Neural cell (in vitro differentiated cells): ENCODE results near the gene SLC5A2. TPM values are rescaled to one million over a fixed set of nuclear protein-coding genes. Genes with fewer than 3 reads are reported as not detected.

Source experiments
- H2AFZ ChIP-seq: fragments of 200-600, 300-800 bp; sonication (generic), shearing (Covaris generic); 2 replicates; pipeline ENCODE4 v1.6.0; 2014; ENCODE audit warnings: low read depth, mild to moderate bottlenecking, antibody characterized with exemption, low read length, moderate library complexity
- H3F3A ChIP-seq: fragments of 200-600 bp; shearing (Covaris generic); 2 replicates; pipeline ENCODE4 v1.6.1; 2016; ENCODE audit warnings: mild to moderate bottlenecking, moderate library complexity, mixed read lengths, antibody characterized with exemption, low read length; ENCODE audit not compliant: insufficient read depth, poor library complexity, severe bottlenecking
- H3K27ac ChIP-seq: fragments of 200-600, 300-800 bp; sonication (generic), shearing (Covaris generic); 2 replicates; pipeline ENCODE4 v1.5.1; 2014; ENCODE audit warnings: mild to moderate bottlenecking, low read length, moderate library complexity
- H3K27me3 ChIP-seq: fragments of 300-800, 200-600 bp; sonication (generic), shearing (Covaris generic); 2 replicates; pipeline ENCODE4 v1.6.0; 2014; ENCODE audit warnings: mild to moderate bottlenecking, low read depth, low read length, moderate library complexity; ENCODE audit not compliant: insufficient read depth
- H3K36me3 ChIP-seq: fragments of 300-800, 200-600 bp; sonication (generic), shearing (Covaris generic); 2 replicates; pipeline ENCODE4 v1.5.1; 2014; ENCODE audit warnings: mild to moderate bottlenecking, antibody characterized with exemption, low read length, moderate library complexity; ENCODE audit not compliant: insufficient read depth
- H3K4me2 ChIP-seq: fragments of 300-800, 200-600 bp; sonication (generic), shearing (Covaris generic); 2 replicates; pipeline ENCODE4 v1.6.0; 2014; ENCODE audit warnings: mild to moderate bottlenecking, low read length
- H3K4me3 ChIP-seq: fragments of 300-800, 200-600 bp; sonication (generic), shearing (Covaris generic); 2 replicates; pipeline ENCODE4 v1.5.1; 2014; ENCODE audit warnings: mild to moderate bottlenecking, low read length, moderate library complexity
- H3K79me2 ChIP-seq: fragments of 200-600 bp; shearing (Covaris generic); replicated peaks from 2 replicates; pipeline ENCODE4 v1.6.0; 2014; ENCODE audit warnings: mild to moderate bottlenecking, low read length, moderate library complexity; ENCODE audit not compliant: insufficient read depth
- H3K9ac ChIP-seq: fragments of 300-800, 200-600 bp; sonication (generic), shearing (Covaris generic); 2 replicates; pipeline ENCODE4 v1.6.1; 2016; ENCODE audit warnings: mild to moderate bottlenecking, low read length, mixed read lengths
- H3K9me2 ChIP-seq: fragments of 200-600 bp; shearing (Covaris generic); 2 replicates; pipeline ENCODE4 v1.6.1; 2016; ENCODE audit warnings: mild to moderate bottlenecking, low read length, mixed read lengths; ENCODE audit not compliant: insufficient read depth
- H3K9me3 ChIP-seq: fragments of 200-600, 300-800 bp; sonication (generic), shearing (Covaris generic); 2 replicates; pipeline ENCODE4 v1.6.1; 2016; ENCODE audit warnings: mild to moderate bottlenecking, mixed run types, low read length, moderate library complexity, mixed read lengths
- H4K20me1 ChIP-seq: fragments of 200-600 bp; shearing (Covaris generic); 2 replicates; pipeline ENCODE4 v1.6.1; 2016; ENCODE audit warnings: mild to moderate bottlenecking, mixed run types; ENCODE audit not compliant: insufficient read depth
- CTCF ChIP-seq: fragments of 450-650 bp; IDR thresholded peaks from 2 replicates; pipeline ENCODE4 v1.5.1; 2014; ENCODE audit warnings: antibody characterized with exemption, mild to moderate bottlenecking, moderate library complexity; ENCODE audit not compliant: poor library complexity, severe bottlenecking
- EP300 ChIP-seq: fragments of 450-650 bp; conservative IDR thresholded peaks from 2 replicates; pipeline ENCODE4 v1.6.1; 2014; ENCODE audit warnings: antibody characterized with exemption, mild to moderate bottlenecking, moderate library complexity; ENCODE audit not compliant: poor library complexity, severe bottlenecking
- EZH2 ChIP-seq: fragments of 200-600, 300-800 bp; shearing (Covaris generic), sonication (generic); IDR thresholded peaks from 2 replicates; pipeline ENCODE4 v1.6.1; 2014; ENCODE audit warnings: antibody characterized with exemption, low read length, borderline replicate concordance, mild to moderate bottlenecking; ENCODE audit not compliant: insufficient read depth, poor library complexity, severe bottlenecking
- MXI1 ChIP-seq: fragments of 450-650 bp; conservative IDR thresholded peaks from 2 replicates; pipeline ENCODE4 v1.6.1; 2014; ENCODE audit warnings: antibody characterized with exemption, mild to moderate bottlenecking; ENCODE audit not compliant: poor library complexity, severe bottlenecking
- POLR2AphosphoS5 ChIP-seq: IDR thresholded peaks from 2 replicates; pipeline ENCODE4 v1.6.1; 2012
- RAD21 ChIP-seq: fragments of 450-650 bp; conservative IDR thresholded peaks from 2 replicates; pipeline ENCODE4 v1.6.1; 2014; ENCODE audit warnings: antibody characterized with exemption, mild to moderate bottlenecking, moderate library complexity
- REST ChIP-seq: IDR thresholded peaks from 2 replicates; pipeline ENCODE4 v1.6.1; 2012; ENCODE audit warnings: borderline replicate concordance
- SMC3 ChIP-seq: fragments of 450-650 bp; conservative IDR thresholded peaks from 2 replicates; pipeline ENCODE4 v1.6.1; 2014; ENCODE audit warnings: antibody characterized with exemption, mild to moderate bottlenecking, moderate library complexity; ENCODE audit not compliant: poor library complexity
- TAF1 ChIP-seq: IDR thresholded peaks from 2 replicates; pipeline ENCODE4 v1.6.1; 2012; ENCODE audit warnings: low read depth
- polyA plus RNA-seq: library from polyadenylated mRNA; depleted of rRNA; stranded (reverse); fragments of >200 nt; gene quantifications from 2 replicates; pipeline ENCODE4 v1.2.3, GENCODE V29; 2014

The SLC5A2 gene
- polyA plus RNA-seq, 1 donor from 2014 or later, result not detected

- no peak for TF ChIP-seq MXI1
- TF ChIP-seq SMC3, result no peak
- no peak for TF ChIP-seq RAD21
- H3K27me3 ChIP-seq, result peaks cover 39% of the 10 kb centered on the region
- no peak overlapping the region for H3K4me3 ChIP-seq
These were observed 50.0 kb downstream of the SLC5A2 start for GRCh38 chr16:31532896-31533295.

GRCh38 chr16:31535737-31536136 is 52.8 kb downstream of the SLC5A2 start:
- H3K27ac ChIP-seq, result no peak overlapping the region
- no peaks in the 10 kb centered on the region for H3K79me2 ChIP-seq
- H3K27me3 ChIP-seq, result peaks cover 13% of the 10 kb centered on the region
- H3K9me3 ChIP-seq, result no peaks in the 10 kb centered on the region
- H3K9me2 ChIP-seq, result no peaks in the 10 kb centered on the region
- H3K4me2 ChIP-seq, result no peak overlapping the region
- H3F3A ChIP-seq, result no peaks in the 10 kb centered on the region
- TF ChIP-seq REST (no peak), POLR2AphosphoS5 (no peak), EZH2 (no peak), TAF1 (no peak), RAD21 (no peak), CTCF (no peak), SMC3 (no peak), MXI1 (no peak), EP300 (no peak)
- H3K9ac ChIP-seq, result no peak overlapping the region
- no peak overlapping the region for H3K4me3 ChIP-seq
- no peaks in the 10 kb centered on the region for H4K20me1 ChIP-seq
- H3K36me3 ChIP-seq, result no peaks in the 10 kb centered on the region
- H2AFZ ChIP-seq, result no peak overlapping the region

More at GRCh38 chr16:31532896-31533295, 50.0 kb downstream of the SLC5A2 start:
- H2AFZ ChIP-seq, result no peak overlapping the region
- no peaks in the 10 kb centered on the region for H3K79me2 ChIP-seq
- H3K4me2 ChIP-seq, result no peak overlapping the region
- H3K36me3 ChIP-seq, result no peaks in the 10 kb centered on the region
- no peaks in the 10 kb centered on the region for H3K9me2 ChIP-seq
- no peak overlapping the region for H3K9ac ChIP-seq
- no peaks in the 10 kb centered on the region for H3F3A ChIP-seq
- no peaks in the 10 kb centered on the region for H3K9me3 ChIP-seq
- H4K20me1 ChIP-seq, result no peaks in the 10 kb centered on the region
- no peak overlapping the region for H3K27ac ChIP-seq
